Epithelial cell of proximal tubule (primary cell): ENCODE data around the gene RABGAP1L. TPM values are rescaled to one million over a fixed set of nuclear protein-coding genes. Genes with fewer than 3 reads are reported as not detected.

Source experiments
- DNase-seq: peaks from one replicate; pipeline ENCODE4 v3.0.0-alpha.2; 2011; ENCODE audit warnings: low read depth
- H3K4me3 ChIP-seq: 2 replicates; pipeline ENCODE4 v1.5.1; 2011; ENCODE audit warnings: low read depth, mild to moderate bottlenecking, low read length
- CTCF ChIP-seq: conservative IDR thresholded peaks from 2 replicates; pipeline ENCODE4 v1.5.1; 2012; ENCODE audit warnings: low read depth, mild to moderate bottlenecking, low read length
- total RNA-seq: library from RNA; depleted of rRNA; stranded (reverse); fragments of >200 nt; gene quantifications from 2 replicates; pipeline ENCODE4 v1.2.3, GENCODE V29; 2015

Gene RABGAP1L
- total RNA-seq, 1 donor from 2014 or later: 16.3 TPM

DNA sequence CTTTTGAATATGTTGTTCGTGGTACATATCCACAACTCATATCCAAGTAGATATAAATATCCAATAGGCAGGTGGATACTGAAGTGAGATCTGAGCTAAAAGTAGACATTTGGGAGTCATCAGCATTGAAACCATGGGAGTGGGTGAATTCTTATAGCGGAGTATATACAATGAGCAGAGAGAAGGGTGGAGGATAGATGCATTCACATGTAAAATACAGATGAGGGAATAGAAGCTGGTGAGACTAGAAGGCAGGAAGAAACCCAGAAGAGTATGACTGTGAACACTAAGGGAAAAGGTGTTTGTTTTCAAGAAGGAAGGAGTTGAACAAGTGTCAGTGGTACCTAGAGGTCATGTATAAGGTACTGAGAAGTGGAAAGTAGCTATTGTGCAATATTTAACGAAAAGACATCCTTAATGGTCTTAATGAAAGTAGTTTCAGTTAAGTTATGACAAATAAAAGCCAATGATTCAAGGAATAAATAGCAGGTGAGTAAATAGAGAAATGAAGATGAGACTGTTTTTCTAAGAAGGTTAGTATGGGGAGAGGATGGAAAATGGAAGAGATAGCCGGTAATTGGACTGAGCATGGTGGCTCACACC is 658.8 kb downstream of the RABGAP1L start:
- TF ChIP-seq CTCF: no peak
- no peak overlapping the region for H3K4me3 ChIP-seq
- no peak for DNase-seq

DNA sequence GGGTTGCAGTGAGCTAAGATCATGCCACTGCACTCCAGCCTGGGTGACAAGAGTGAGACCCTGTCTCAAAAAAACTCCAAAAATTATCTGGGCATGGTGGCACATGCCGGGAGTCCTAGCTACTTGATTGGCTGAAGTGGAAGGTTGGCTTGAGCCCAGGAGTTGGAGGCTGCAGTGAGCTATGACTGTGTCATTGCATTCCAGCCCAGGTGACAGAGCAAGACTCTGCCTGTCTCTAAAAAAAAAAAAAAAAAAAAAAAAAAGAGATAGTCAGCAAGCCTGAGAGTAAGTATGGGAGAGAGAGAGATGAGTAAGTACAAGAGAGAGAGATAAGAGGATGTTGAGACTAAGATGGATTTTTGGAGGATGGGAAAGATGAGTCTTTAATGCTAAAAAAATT is 659.6 kb downstream of the RABGAP1L start:
- DNase-seq: no peak
- TF ChIP-seq CTCF: no peak
- no peak overlapping the region for H3K4me3 ChIP-seq

- DNase-seq: no peak
- no peak for TF ChIP-seq CTCF
- H3K4me3 ChIP-seq: no peak overlapping the region
These were observed 660.3 kb downstream of the RABGAP1L start for GRCh38 chr1:174819596-174819995.

- no peak for TF ChIP-seq CTCF
- no peak for DNase-seq
- H3K4me3 ChIP-seq: no peak overlapping the region
These were observed 665.8 kb downstream of the RABGAP1L start for GRCh38 chr1:174825127-174825526.

DNA sequence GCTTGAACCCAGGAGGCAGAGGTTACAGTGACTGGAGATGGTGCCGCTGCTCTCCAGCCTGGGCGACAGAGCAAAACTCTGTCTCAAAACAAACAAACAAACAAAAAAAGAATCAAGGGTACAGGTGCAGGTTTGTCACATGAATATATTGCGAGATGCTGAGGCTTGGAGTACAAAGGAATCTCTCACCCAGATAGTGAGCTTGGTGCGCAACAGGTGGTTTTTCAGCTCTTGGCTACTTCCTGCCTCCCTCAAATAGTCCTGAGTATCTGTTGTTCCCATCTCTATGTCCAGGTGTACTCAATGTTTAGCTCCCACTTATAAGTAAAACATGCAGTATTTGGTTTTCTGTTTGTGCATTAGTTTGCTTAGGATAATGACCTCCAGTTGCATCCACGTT is 666.5 kb downstream of the RABGAP1L start:
- no peak for TF ChIP-seq CTCF
- H3K4me3 ChIP-seq: no peak overlapping the region
- no peak for DNase-seq

DNA sequence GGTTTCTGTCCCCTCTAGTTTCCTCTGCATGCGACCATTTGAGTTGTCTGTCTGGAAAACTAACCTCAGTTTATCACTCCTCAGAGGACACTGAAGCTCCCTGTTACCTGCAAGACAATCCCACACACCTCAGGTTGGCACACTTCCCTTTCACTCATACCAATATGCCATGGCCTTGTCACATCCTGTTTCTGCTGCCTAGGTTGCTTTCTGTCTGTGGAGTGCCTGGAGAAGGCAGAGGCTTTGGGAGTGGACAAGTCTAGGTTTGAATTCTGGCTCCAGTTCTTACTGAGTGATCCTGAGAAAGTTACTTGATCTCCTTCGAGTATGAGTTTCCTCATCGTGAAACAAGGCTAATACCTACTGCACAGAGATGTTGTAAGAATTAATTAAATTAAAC is 668.9 kb downstream of the RABGAP1L start:
- no peak for TF ChIP-seq CTCF
- no peak for DNase-seq

GRCh38 chr1:174829990-174830389 is 670.7 kb downstream of the RABGAP1L start:
- no peak for DNase-seq
- no peak overlapping the region for H3K4me3 ChIP-seq
- no peak for TF ChIP-seq CTCF

More for the DNA sequence above, 668.9 kb downstream of the RABGAP1L start:
- no peak overlapping the region for H3K4me3 ChIP-seq
